Pancreas (tissue), 10 donors: ENCODE data around the gene CLIP1. TPM values are rescaled to one million over a fixed set of nuclear protein-coding genes. Genes with fewer than 3 reads are reported as not detected.
"Not testable (repeated sequence)": the region's sequence is repeated elsewhere in the genome, so short reads cannot be mapped to it uniquely, and the experiment has no call there.

Source experiments
- ATAC-seq, 4 donors: fragments of 200-7000 bp; cut with Tn5 transposase; one replicate each; pipeline versions ENCODE4 v1.8.0 to v1.9.1; 2020; ENCODE audit warnings: mild to moderate bottlenecking in 4 of 4, moderate library complexity in 4 of 4
- DNase-seq, 6 donors: peaks; one replicate each; pipeline ENCODE4 v3.0.0-alpha.2; 2020
- FAIRE-seq: peaks from 2 replicates; lab custom pipeline; 2012; peaks lifted over from hg19 to GRCh38; lab: Jason Lieb, UNC
- H3K27ac ChIP-seq, 4 donors: fragments of 200-600 bp; sonication (generic); 1 replicate in 3 of 4; 2 replicates in 1 of 4; pipeline versions ENCODE4 v1.5.0 to v1.8.0; 2020
- H3K27me3 ChIP-seq, 4 donors: fragments of 200-600 bp; one replicate each; pipeline ENCODE4 v1.8.0; 2021
- H3K36me3 ChIP-seq, 3 donors: fragments of 200-600 bp; sonication (generic) in 1 of 3; one replicate each; pipeline versions ENCODE4 v1.5.0 to v1.8.0; 2020 to 2021
- H3K4me1 ChIP-seq, 3 donors: fragments of 200-600 bp; one replicate each; pipeline ENCODE4 v1.8.0; 2021
- H3K4me3 ChIP-seq, 4 donors: fragments of 200-600 bp; sonication (generic) in 2 of 4; one replicate each; pipeline versions ENCODE4 v1.5.0 to v1.8.0; 2020 to 2021
- H3K9me3 ChIP-seq, 4 donors: fragments of 200-600 bp; one replicate each; pipeline ENCODE4 v1.8.0; 2021
- CTCF ChIP-seq, 4 donors: fragments of 200-600 bp; sonication (generic) in 3 of 4; IDR thresholded peaks; one replicate each; pipeline versions ENCODE4 v1.5.0 to v1.8.0; 2021; ENCODE audit warnings: antibody characterized with exemption in 4 of 4
- WGBS, 2 donors: extraction: QIAGEN DNeasy Blood & Tissue Kit; methylation state at CpG; one replicate each; pipeline ENCODE4 v1.1.7; 2013; 5-methylcytosine and 5-hydroxymethylcytosine counted together
- intact Hi-C, 3 donors: fragments of 100-400 bp; cut with DNase I; formaldehyde crosslinking; loops; one replicate each; pipeline versions ENCODE4 v1.11.1 to v1.14.2; 2022
- polyA plus RNA-seq, 2 donors: library from polyadenylated mRNA; stranded (reverse); fragments of 200-250 nt; gene quantifications; one replicate each; pipeline ENCODE4 v1.2.3, GENCODE V29; 2013
- total RNA-seq, 6 donors: library from RNA; stranded (reverse); fragmentation: NEBNext Ultra II Directional in 4 of 6; extraction: Animal tissue kit (Norgen Biotek cat#: 25700) in 4 of 6; gene quantifications; one replicate each; pipeline versions ENCODE4 v1.2.1 to v1.2.4, GENCODE V29; 2021 to 2023
- donor health status: healthy with polysubstance abuse.
- donor health status: DM: no; HTN: no; CAD: no; lungs with moderate emphysema.
- donor health status: DM: no; HTN: no; CAD: no.
- donor health status: control.
- donor health status: control.
- donor health status: Bipolar disorder and iron deficiency.
- donor health status: DM: yes; HTN: yes; CAD: no.
- donor health status: DM: no; HTN: no; CAD: no.
- donor health status: DM: no; HTN: no; CAD: no.
- donor health status: DM: yes; HTN: yes; CAD: no.

CLIP1 gene
- total and polyA plus RNA-seq, 8 donors, result 17.1 to 43.9 (median 30.7) TPM

- DNase-seq, result no peak
- H3K9me3 ChIP-seq, result no peaks in the 10 kb centered on the region
- intact Hi-C loops, result no loop called here
Observed at GRCh38 chr12:122454739-122455138, 32.3 kb upstream of the CLIP1 start.

GRCh38 chr12:122454250-122454721 lies 31.8 kb upstream of the CLIP1 start:
- Histone ChIP-seq H3K36me3 (no peaks in the 10 kb centered on the region), H3K4me1 (no peaks in the 10 kb centered on the region), H3K27me3 (no peaks in the 10 kb centered on the region), H3K27ac (no peak overlapping the region), H3K4me3 (no peak overlapping the region), H3K9me3 (no peaks in the 10 kb centered on the region)
- intact Hi-C loops, result no loop called here
- DNase-seq, result peak in 1 of 6 donors; percentile 20
- WGBS, 2 donors, result 89% methylated on average over 12 of the region's 12 CpGs
- no peak for ATAC-seq
- no peak for FAIRE-seq
- TF ChIP-seq CTCF (IDR thresholded peaks at IDR 0.05), result no peak

More at GRCh38 chr12:122454739-122455138, 32.3 kb upstream of the CLIP1 start:
- Histone ChIP-seq H3K27ac (no peak overlapping the region), H3K4me1 (no peaks in the 10 kb centered on the region), H3K4me3 (no peak overlapping the region), H3K36me3 (no peaks in the 10 kb centered on the region), H3K27me3 (no peaks in the 10 kb centered on the region)
- 80 to 83% methylated on average over 6 of the region's 6 CpGs for WGBS, 2 donors
- TF ChIP-seq CTCF (IDR thresholded peaks at IDR 0.05), result no peak
- FAIRE-seq (no peak), ATAC-seq (no peak)

GRCh38 chr12:122452701-122453285 lies 30.3 kb upstream of the CLIP1 start:
- Histone ChIP-seq H3K4me3 (no peak overlapping the region), H3K4me1 (no peaks in the 10 kb centered on the region), H3K27ac (no peak overlapping the region), H3K27me3 (no peaks in the 10 kb centered on the region), H3K36me3 (no peaks in the 10 kb centered on the region), H3K9me3 (no peaks in the 10 kb centered on the region)
- WGBS, 2 donors, result 84 to 85% methylated on average over 11 of the region's 11 CpGs
- intact Hi-C loops, result no loop called here
- FAIRE-seq (no peak), ATAC-seq (no peak), DNase-seq (peak in 1 of 6 donors; percentile 7)
- TF ChIP-seq CTCF (IDR thresholded peaks at IDR 0.05), result no peak

GRCh38 chr12:122449317-122449716 lies 26.8 kb upstream of the CLIP1 start:
- no peak for FAIRE-seq

GRCh38 chr12:122447825-122448224 lies 25.4 kb upstream of the CLIP1 start:
- H3K4me1 ChIP-seq, intact Hi-C loops, H3K27ac ChIP-seq, H3K9me3 ChIP-seq, FAIRE-seq, H3K36me3 ChIP-seq, H3K27me3 ChIP-seq, DNase-seq, H3K4me3 ChIP-seq, ATAC-seq: not testable (repeated sequence)
- 92 to 96% methylated on average over 3 of the region's 3 CpGs for WGBS, 2 donors

More at GRCh38 chr12:122449317-122449716, 26.8 kb upstream of the CLIP1 start:
- TF ChIP-seq CTCF (IDR thresholded peaks at IDR 0.05), result no peak
- H3K27me3 ChIP-seq, result no peaks in the 10 kb centered on the region
- no peaks in the 10 kb centered on the region for H3K9me3 ChIP-seq
- no peaks in the 10 kb centered on the region for H3K36me3 ChIP-seq
- 90 to 97% methylated on average over 2 of the region's 2 CpGs for WGBS, 2 donors
- DNase-seq, result peak in 1 of 6 donors; percentile 2
- peak in 1 of 4 donors; percentile 43 for ATAC-seq
- H3K27ac ChIP-seq, result no peak overlapping the region
- intact Hi-C loops, result no loop called here
- no peak overlapping the region for H3K4me3 ChIP-seq
- H3K4me1 ChIP-seq, result no peaks in the 10 kb centered on the region

- H3K4me1 ChIP-seq, DNase-seq, H3K36me3 ChIP-seq, intact Hi-C loops, H3K27me3 ChIP-seq, H3K9me3 ChIP-seq, H3K27ac ChIP-seq, FAIRE-seq, ATAC-seq, H3K4me3 ChIP-seq: not testable (repeated sequence)
- 76% methylated on average over 6 of the region's 6 CpGs for WGBS, 2 donors
Observed at GRCh38 chr12:122446390-122446789, 23.9 kb upstream of the CLIP1 start.

- intact Hi-C loops, H3K9me3 ChIP-seq, H3K27me3 ChIP-seq, H3K27ac ChIP-seq, DNase-seq, H3K4me1 ChIP-seq, H3K36me3 ChIP-seq, ATAC-seq, FAIRE-seq, H3K4me3 ChIP-seq: not testable (repeated sequence)
- 81 to 84% methylated on average over 5 of the region's 5 CpGs for WGBS, 2 donors
Observed at GRCh38 chr12:122444071-122444470, 21.6 kb upstream of the CLIP1 start.

- ATAC-seq, H3K27me3 ChIP-seq, H3K4me1 ChIP-seq, H3K27ac ChIP-seq, FAIRE-seq, DNase-seq, H3K36me3 ChIP-seq, H3K9me3 ChIP-seq, intact Hi-C loops, H3K4me3 ChIP-seq: not testable (repeated sequence)
- 90 to 96% methylated on average over 8 of the region's 8 CpGs for WGBS, 2 donors
Observed at GRCh38 chr12:122438822-122439221, 16.4 kb upstream of the CLIP1 start.
